Measurements from ENCODE around the gene STAU1. TPM values are rescaled to one million over a fixed set of nuclear protein-coding genes. Genes with fewer than 3 reads are reported as not detected.
"Not testable (repeated sequence)": the region's sequence is repeated elsewhere in the genome, so short reads cannot be mapped to it uniquely, and the experiment has no call there.

STAU1 gene
- total and polyA plus RNA-seq, 2 experiments from 2014 or later = 62.6 to 70.1 TPM

GRCh38 chr20:49225896-49226295, 37.8 kb upstream of the STAU1 start:
- H3K4me3 ChIP-seq = no peak overlapping the region
- H3K4me1 ChIP-seq (ENCODE audit: low read depth) = no peaks in the 10 kb centered on the region
- DNase-seq (ENCODE audit: low read depth in 1 of 2, low spot score in 1 of 2) = no peak
- H3K9me3 ChIP-seq (ENCODE audit: low read depth) = no peaks in the 10 kb centered on the region
- H3K36me3 ChIP-seq = peaks cover 38% of the 10 kb centered on the region
- no peaks in the 10 kb centered on the region for H3K27me3 ChIP-seq
- no peak for TF ChIP-seq CTCF (IDR thresholded peaks at IDR 0.05; ENCODE audit: low read depth, low read length)
- H3K27ac ChIP-seq = no peak overlapping the region

GRCh38 chr20:49219924-49220831, 32.0 kb upstream of the STAU1 start:
- DNase-seq (ENCODE audit: low read depth in 1 of 2, low spot score in 1 of 2) = peak in 1 of 2 donors; percentile 3
- H3K36me3 ChIP-seq = peaks cover 30% of the 10 kb centered on the region

GRCh38 chr20:49219091-49219923, 31.2 kb upstream of the STAU1 start, which contains the start of gene DDX27:
Gene DDX27, plus strand, starts transcription at chr20:49219416. Its CDS starts 33 bp downstream, at chr20:49219449.
- H3K27me3 ChIP-seq = no peaks in the 10 kb centered on the region
- H3K36me3 ChIP-seq = peaks cover 22% of the 10 kb centered on the region
- DNase-seq (ENCODE audit: low read depth in 1 of 2, low spot score in 1 of 2) = peak; percentile 99
- no peak for TF ChIP-seq CTCF (IDR thresholded peaks at IDR 0.05; ENCODE audit: low read depth, low read length)
- H3K4me3 ChIP-seq = peak within 1 kb of the TSS; percentile 82
- H3K4me1 ChIP-seq (ENCODE audit: low read depth) = peaks cover 9% of the 10 kb centered on the region
- H3K27ac ChIP-seq = peak within 1 kb of the TSS; percentile 52
- no peaks in the 10 kb centered on the region for H3K9me3 ChIP-seq (ENCODE audit: low read depth)

More at GRCh38 chr20:49219924-49220831, 32.0 kb upstream of the STAU1 start:
- Histone ChIP-seq H3K27ac (peak overlapping the region; percentile 52), H3K4me1 (ENCODE audit: low read depth) (peaks cover 9% of the 10 kb centered on the region), H3K27me3 (no peaks in the 10 kb centered on the region), H3K9me3 (ENCODE audit: low read depth) (no peaks in the 10 kb centered on the region), H3K4me3 (peak overlapping the region; percentile 82)
- no peak for TF ChIP-seq CTCF (IDR thresholded peaks at IDR 0.05; ENCODE audit: low read depth, low read length)

GRCh38 chr20:49218739-49219090, 30.6 kb upstream of the STAU1 start:
- DNase-seq (ENCODE audit: low read depth in 1 of 2, low spot score in 1 of 2) = peak in 1 of 2 donors; percentile 9
- H3K4me1 ChIP-seq (ENCODE audit: low read depth); H3K27me3 ChIP-seq; H3K9me3 ChIP-seq (ENCODE audit: low read depth): not testable (repeated sequence)
- Histone ChIP-seq H3K27ac (peak overlapping the region; percentile 52), H3K36me3 (peaks cover 17% of the 10 kb centered on the region), H3K4me3 (peak overlapping the region; percentile 82)

GRCh38 chr20:49216991-49217578, 29.0 kb upstream of the STAU1 start:
- Histone ChIP-seq H3K4me1 (ENCODE audit: low read depth) (peaks cover 9% of the 10 kb centered on the region), H3K36me3 (peaks cover 7% of the 10 kb centered on the region), H3K4me3 (no peak overlapping the region), H3K27me3 (no peaks in the 10 kb centered on the region), H3K27ac (no peak overlapping the region), H3K9me3 (ENCODE audit: low read depth) (no peaks in the 10 kb centered on the region)
- DNase-seq (ENCODE audit: low read depth in 1 of 2, low spot score in 1 of 2) = peak; percentile 94 to 95
- peak; percentile 87 for TF ChIP-seq CTCF (IDR thresholded peaks at IDR 0.05; ENCODE audit: low read depth, low read length)

Data from cardiac muscle cell (in vitro differentiated cells and primary cell).